Loucy (cell line): ENCODE data around the gene KNDC1.

Source experiments
- H2AFZ ChIP-seq: fragments of 200-600 bp; sonication (generic); 2 replicates; pipeline ENCODE4 v1.6.0; 2016; ENCODE audit warnings: antibody characterized with exemption, mild to moderate bottlenecking, low read length, moderate library complexity
- H3F3A ChIP-seq: fragments of 200-600 bp; 2 replicates; pipeline ENCODE4 v1.6.0; 2016; ENCODE audit warnings: antibody characterized with exemption, low read depth, mild to moderate bottlenecking
- H3K27me3 ChIP-seq: fragments of 200-600 bp; sonication (generic); 2 replicates; pipeline ENCODE4 v1.6.1; 2014; ENCODE audit warnings: low read length, mild to moderate bottlenecking; ENCODE audit not compliant: insufficient read depth, poor library complexity, severe bottlenecking
- H3K36me3 ChIP-seq: fragments of 200-600 bp; sonication (generic); 2 replicates; pipeline ENCODE4 v1.6.1; 2016; ENCODE audit warnings: low read length; ENCODE audit not compliant: insufficient read depth
- H3K4me1 ChIP-seq: fragments of 200-600 bp; sonication (generic); 2 replicates; pipeline ENCODE4 v1.5.1; 2014; ENCODE audit warnings: low read length, mild to moderate bottlenecking; ENCODE audit not compliant: insufficient read depth, poor library complexity, severe bottlenecking
- H3K4me2 ChIP-seq: fragments of 200-600 bp; sonication (generic); 2 replicates; pipeline ENCODE4 v1.6.0; 2014; ENCODE audit warnings: antibody characterized with exemption, low read length, low read depth, mild to moderate bottlenecking; ENCODE audit not compliant: poor library complexity, severe bottlenecking
- H3K4me3 ChIP-seq: fragments of 200-600 bp; sonication (generic); 2 replicates; pipeline ENCODE4 v1.5.1; 2014; ENCODE audit warnings: low read length, mild to moderate bottlenecking, mixed read lengths; ENCODE audit not compliant: poor library complexity, severe bottlenecking
- H3K79me2 ChIP-seq: fragments of 200-600 bp; sonication (generic); 2 replicates; pipeline ENCODE4 v1.6.1; 2014; ENCODE audit warnings: low read length; ENCODE audit not compliant: insufficient read depth
- H3K9ac ChIP-seq: fragments of 200-600 bp; sonication (generic); 2 replicates; pipeline ENCODE4 v1.6.0; 2014; ENCODE audit warnings: mild to moderate bottlenecking, low read depth, low read length, moderate library complexity; ENCODE audit not compliant: poor library complexity, severe bottlenecking
- H3K9me2 ChIP-seq: fragments of 200-600 bp; sonication (generic); replicated peaks from 2 replicates; pipeline ENCODE4 v1.6.1; 2016; ENCODE audit warnings: low read depth, low read length, mixed read lengths
- H3K9me3 ChIP-seq: fragments of 200-600 bp; sonication (generic); 2 replicates; pipeline ENCODE4 v1.6.1; 2014; ENCODE audit warnings: mild to moderate bottlenecking, antibody characterized with exemption, low read length, low read depth; ENCODE audit not compliant: insufficient read depth
- H4K20me1 ChIP-seq: fragments of 200-600 bp; sonication (generic); 2 replicates; pipeline ENCODE4 v1.6.0; 2014; ENCODE audit warnings: antibody characterized with exemption, low read length, mild to moderate bottlenecking; ENCODE audit not compliant: insufficient read depth, poor library complexity, severe bottlenecking
- CTCF ChIP-seq: fragments of 200-600 bp; sonication (generic); conservative IDR thresholded peaks from 2 replicates; pipeline ENCODE4 v1.5.1; 2014; ENCODE audit warnings: mild to moderate bottlenecking, antibody characterized with exemption, low read length
- EZH2phosphoT487 ChIP-seq: fragments of 200-600 bp; IDR thresholded peaks from 2 replicates; pipeline ENCODE4 v1.6.1; 2018; ENCODE audit warnings: antibody characterized with exemption, mild to moderate bottlenecking, moderate library complexity, borderline replicate concordance

The KNDC1 gene

GRCh38 chr10:133168617-133169031 lies 8.6 kb downstream of the KNDC1 start:
- H3K9me3 ChIP-seq = peaks cover 19% of the 10 kb centered on the region; the same call in 1 of the 2 replicates
- H3F3A ChIP-seq = no peaks in the 10 kb centered on the region
- no peak overlapping the region for H3K4me3 ChIP-seq
- H3K36me3 ChIP-seq = no peaks in the 10 kb centered on the region
- H3K9me2 ChIP-seq = no peaks in the 10 kb centered on the region
- no peaks in the 10 kb centered on the region for H4K20me1 ChIP-seq
- no peak overlapping the region for H3K9ac ChIP-seq
- no peak overlapping the region for H2AFZ ChIP-seq
- no peak for TF ChIP-seq EZH2phosphoT487
- TF ChIP-seq CTCF = no peak
- no peaks in the 10 kb centered on the region for H3K79me2 ChIP-seq
- H3K4me1 ChIP-seq = no peaks in the 10 kb centered on the region
- no peak overlapping the region for H3K4me2 ChIP-seq
- no peaks in the 10 kb centered on the region for H3K27me3 ChIP-seq

- Histone ChIP-seq H3K9me3 (peaks cover 19% of the 10 kb centered on the region; the same call in 1 of the 2 replicates), H3K4me3 (no peak overlapping the region), H3K9me2 (no peaks in the 10 kb centered on the region), H4K20me1 (no peaks in the 10 kb centered on the region), H3K9ac (no peak overlapping the region), H3K4me2 (no peak overlapping the region), H3F3A (no peaks in the 10 kb centered on the region), H3K4me1 (no peaks in the 10 kb centered on the region), H3K36me3 (no peaks in the 10 kb centered on the region), H3K27me3 (no peaks in the 10 kb centered on the region), H2AFZ (no peak overlapping the region), H3K79me2 (no peaks in the 10 kb centered on the region)
- TF ChIP-seq CTCF = no peak
- TF ChIP-seq EZH2phosphoT487 = no peak
Observed at GRCh38 chr10:133169173-133169947, 9.3 kb downstream of the KNDC1 start.

GRCh38 chr10:133170092-133170491 lies 10.1 kb downstream of the KNDC1 start:
- H3K36me3 ChIP-seq = no peaks in the 10 kb centered on the region
- no peaks in the 10 kb centered on the region for H4K20me1 ChIP-seq
- no peaks in the 10 kb centered on the region for H3K4me1 ChIP-seq
- TF ChIP-seq EZH2phosphoT487 (no peak), CTCF (no peak)
- H3K9ac ChIP-seq = no peak overlapping the region
- H2AFZ ChIP-seq = no peak overlapping the region
- peaks cover 23% of the 10 kb centered on the region; the same call in 1 of the 2 replicates for H3K9me3 ChIP-seq
- H3K27me3 ChIP-seq = no peaks in the 10 kb centered on the region
- H3F3A ChIP-seq = no peaks in the 10 kb centered on the region
- H3K4me3 ChIP-seq = no peak overlapping the region
- H3K79me2 ChIP-seq = no peaks in the 10 kb centered on the region
- H3K4me2 ChIP-seq = no peak overlapping the region
- no peaks in the 10 kb centered on the region for H3K9me2 ChIP-seq
